K562 (cell line): ENCODE measurements around the gene PEPD. TPM values are rescaled to one million over a fixed set of nuclear protein-coding genes. Genes with fewer than 3 reads are reported as not detected.

Source experiments
- ATAC-seq: fragments of 200-7000 bp; cut with Tn5 transposase; 3 replicates; pipeline ENCODE4 v1.9.1; 2020; ENCODE audit warnings: moderate library complexity
- BruUV-seq: library from RNA; stranded (reverse); fragments of 400-500 nt; replicated peaks from 2 replicates; lab custom pipeline; 2021; lab: Mats Ljungman, UMichigan
- CTCF ChIA-PET: fragments of 300-600 bp; formaldehyde crosslinking; extraction: SDS; loops from one replicate; lab custom pipeline; 2021; ENCODE audit warnings: low intra/inter-chr PET ratio; lab: Yijun Ruan, JAX
- POLR2A ChIA-PET: fragments of 300-600, 350-650 bp; sonication (Branson Sonifier 250); formaldehyde crosslinking; extraction: SDS; loops from one replicate; lab custom pipeline; 2021; ENCODE audit warnings: antibody characterized with exemption, inconsistent platforms; lab: Yijun Ruan, JAX
- DNase-seq, 4 experiments: peaks; one replicate each; pipeline versions ENCODE4 v3.0.0 to v3.0.0-alpha.2; 2011 to 2018; ENCODE audit warnings: low spot score in 3 of 4, mixed read lengths in 3 of 4; ENCODE audit errors: extremely low read depth in 1 of 4
- FAIRE-seq: peaks from 2 replicates; lab custom pipeline; 2011; peaks lifted over from hg19 to GRCh38; lab: Jason Lieb, UNC
- H2AFZ ChIP-seq: 2 replicates; pipeline ENCODE4 v1.6.0; 2011; ENCODE audit warnings: low read depth, low read length, control low read depth, inconsistent platforms
- H3K27ac ChIP-seq: fragments of 200-600 bp; 3 replicates; pipeline ENCODE4 v1.8.0; 2011; ENCODE audit warnings: low read depth, mild to moderate bottlenecking, control low read depth, inconsistent platforms, low read length, moderate library complexity, mixed read lengths; ENCODE audit errors: extremely low read depth
- H3K27me3 ChIP-seq, 2 experiments: fragments of 300-600 bp in 1 of 2; 2 replicates in 1 of 2; 3 replicates in 1 of 2; pipeline versions ENCODE4 v1.6.0 to v1.8.0; 2011; ENCODE audit warnings: inconsistent platforms in 2 of 2, low read length in 2 of 2, mild to moderate bottlenecking in 1 of 2, mixed read lengths in 1 of 2, moderate library complexity in 1 of 2; ENCODE audit not compliant: control insufficient read depth in 2 of 2, insufficient read depth in 2 of 2
- H3K36me3 ChIP-seq: fragments of 300-600 bp; 3 replicates; pipeline ENCODE4 v1.8.0; 2011; ENCODE audit warnings: mild to moderate bottlenecking, low read length, inconsistent platforms; ENCODE audit not compliant: control insufficient read depth, insufficient read depth
- H3K4me1 ChIP-seq, 2 experiments: fragments of 200-600 bp in 1 of 2; replicated peaks in 1 of 2; 2 replicates in 1 of 2; 3 replicates in 1 of 2; pipeline versions ENCODE4 v1.5.1 to v1.8.0; 2011; ENCODE audit warnings: inconsistent platforms in 2 of 2, low read length in 2 of 2, mild to moderate bottlenecking in 1 of 2, mixed read lengths in 1 of 2, moderate library complexity in 1 of 2; ENCODE audit not compliant: control insufficient read depth in 2 of 2, insufficient read depth in 2 of 2
- H3K4me2 ChIP-seq: 2 replicates; pipeline ENCODE4 v1.6.1; 2011; ENCODE audit warnings: low read length, control low read depth, inconsistent platforms, mixed read lengths; ENCODE audit not compliant: insufficient read depth
- H3K4me3 ChIP-seq: fragments of 200-600 bp; sonication (generic), shearing (Covaris generic); 2 replicates; pipeline ENCODE4 v1.5.1; 2016; ENCODE audit warnings: control low read depth, inconsistent platforms
- H3K79me2 ChIP-seq: fragments of 200-600 bp; 3 replicates; pipeline ENCODE4 v1.8.0; 2011; ENCODE audit warnings: low read length, inconsistent platforms; ENCODE audit not compliant: control insufficient read depth, insufficient read depth
- H3K9ac ChIP-seq, 2 experiments: 2 replicates each; pipeline versions ENCODE4 v1.6.0 to v1.6.1; 2011; ENCODE audit warnings: low read depth in 2 of 2, low read length in 2 of 2, control low read depth in 1 of 2, inconsistent platforms in 1 of 2, mild to moderate bottlenecking in 1 of 2, mixed read lengths in 1 of 2; ENCODE audit not compliant: insufficient read depth in 1 of 2
- H3K9me1 ChIP-seq: one replicate; pipeline ENCODE4 v1.6.0; 2011; ENCODE audit warnings: inconsistent platforms, mild to moderate bottlenecking, low read length, moderate library complexity; ENCODE audit not compliant: control insufficient read depth, insufficient read depth
- H3K9me3 ChIP-seq: replicated peaks from 2 replicates; pipeline ENCODE4 v1.5.1; 2011; ENCODE audit warnings: low read depth, low read length, inconsistent platforms; ENCODE audit not compliant: control insufficient read depth, insufficient read depth
- H4K20me1 ChIP-seq: replicated peaks from 2 replicates; pipeline ENCODE4 v1.6.1; 2011; ENCODE audit warnings: low read length, inconsistent platforms, mixed read lengths; ENCODE audit not compliant: control insufficient read depth, insufficient read depth
- ARID3B ChIP-seq: fragments of 250-450 bp; sonication (Bioruptor Pico); IDR thresholded peaks from 2 replicates; pipeline ENCODE4 v1.4.0; 2020; ENCODE audit warnings: borderline replicate concordance
- BACH1 ChIP-seq: fragments of 200-800 bp; sonication (Bioruptor generic); IDR thresholded peaks from 2 replicates; pipeline ENCODE4 v1.6.1; 2016; ENCODE audit warnings: missing genetic modification characterization, missing compliant biosample characterization
- CC2D1A ChIP-seq: fragments of 450-650 bp; IDR thresholded peaks from 2 replicates; pipeline ENCODE4 v1.6.1; 2017; ENCODE audit warnings: mild to moderate bottlenecking
- ETV1 ChIP-seq: fragments of 450-650 bp; conservative IDR thresholded peaks from 2 replicates; pipeline ENCODE4 v1.6.1; 2016; ENCODE audit warnings: missing genetic modification characterization, control low read depth, low read depth, missing compliant biosample characterization
- GTF2F1 ChIP-seq: IDR thresholded peaks from 2 replicates; pipeline ENCODE4 v1.6.1; 2011; ENCODE audit warnings: low read depth, low read length, improper control_type of control experiment
- HMBOX1 ChIP-seq: sonication (generic); IDR thresholded peaks from 2 replicates; pipeline ENCODE4 v1.6.1; 2016
- HNRNPH1 ChIP-seq: fragments of 200-400 bp; formaldehyde crosslinking; optimal IDR thresholded peaks from 2 replicates; pipeline ENCODE3; 2017; ENCODE audit warnings: low read depth, mild to moderate bottlenecking, low read length, moderate library complexity
- NR2C1 ChIP-seq, 2 experiments: fragments of 450-650 bp; IDR thresholded peaks; 2 replicates each; pipeline ENCODE4 v1.6.1; 2017; ENCODE audit warnings: mild to moderate bottlenecking in 2 of 2, antibody characterized with exemption in 1 of 2, inconsistent platforms in 1 of 2, missing compliant biosample characterization in 1 of 2, missing genetic modification characterization in 1 of 2
- PHF20 ChIP-seq: fragments of 450-650 bp; IDR thresholded peaks from 2 replicates; pipeline ENCODE4 v1.6.1; 2018; ENCODE audit not compliant: partially characterized antibody
- PPARD ChIP-seq: fragments of 250-450 bp; sonication (Bioruptor Pico); IDR thresholded peaks from 2 replicates; pipeline ENCODE4 v1.8.0; 2022; ENCODE audit warnings: inconsistent platforms, mild to moderate bottlenecking, moderate library complexity
- ZBTB26 ChIP-seq: fragments of 450-650 bp; formaldehyde crosslinking; IDR thresholded peaks from 2 replicates; pipeline ENCODE4 v1.4.0; 2022; ENCODE audit warnings: missing genetic modification characterization
- ZNF184 ChIP-seq: sonication (generic); formaldehyde crosslinking; IDR thresholded peaks from 2 replicates; pipeline ENCODE4 v1.5.0; 2020; ENCODE audit warnings: missing genetic modification reagents
- WGBS: fragments of 100-300 bp; shearing (Covaris generic); methylation state at CpG from one replicate; pipeline ENCODE4 v1.1.6; 2016; ENCODE audit warnings: low coverage, mixed read lengths; ENCODE audit not compliant: insufficient coverage; ENCODE audit errors: missing lambda C conversion rate; 5-methylcytosine and 5-hydroxymethylcytosine counted together
- in situ Hi-C: fragments of 300-500 bp; cut with MboI; formaldehyde crosslinking; loops from 4 replicates; pipeline ENCODE4 v1.15.0; 2018; ENCODE audit warnings: inconsistent platforms, mixed read lengths
- intact Hi-C: fragments of 100-400 bp; cut with micrococcal nuclease; formaldehyde crosslinking; loops from 2 replicates; pipeline ENCODE4 v1.14.2; 2022
- polyA plus RNA-seq, 8 experiments: library from polyadenylated mRNA; depleted of rRNA in 4 of 8; stranded (reverse) in 5 of 8; unstranded in 3 of 8; fragments of >200 nt; fragmentation: Nextera tagmentation in 2 of 8; fragmentation: Illumina TruSeq in 1 of 8; extraction: Ambion mirVana in 2 of 8; extraction: Trizol in 1 of 8; gene quantifications; 2 replicates each; pipeline versions ENCODE4 v1.2.1 to v1.2.3, GENCODE V29; 2011 to 2014; ENCODE audit warnings: inconsistent platforms in 1 of 8, missing spikeins in 1 of 8
- total RNA-seq, 7 experiments: library from RNA; depleted of rRNA in 6 of 7; stranded (reverse); fragments of >200 nt in 6 of 7; fragmentation: Illumina TruSeq in 2 of 7; extraction: Trizol in 2 of 7; gene quantifications; 2 replicates each; pipeline versions ENCODE4 v1.2.1 to v1.2.3, GENCODE V29; 2011 to 2021; ENCODE audit warnings: low replicate concordance in 1 of 7
- TF ChIP-seq, protein P1 (sequence below): IDR thresholded peaks from 3 replicates; pipeline ENCODE4 v1.6.1; 2011; ENCODE audit warnings: borderline replicate concordance, mild to moderate bottlenecking; ENCODE audit not compliant: insufficient read length, insufficient read depth
- TF ChIP-seq, protein P2 (sequence below): fragments of 250-450 bp; sonication (Bioruptor Pico); IDR thresholded peaks from 2 replicates; pipeline ENCODE4 v1.6.1; 2021; ENCODE audit warnings: mild to moderate bottlenecking

The PEPD gene
- total and polyA plus RNA-seq, 9 of the 15 experiments (the other 6 are each of a cell fraction or from before 2014, with no cell fraction given), result 1.3 to 19.2 (median 16.0) TPM

GRCh38 chr19:33464010-33464732 lies 57.4 kb downstream of the PEPD start (continued):
- TF ChIP-seq ARID3B (CRISPR knock-in tag), result no peak

- Histone ChIP-seq H3K36me3 (no peaks in the 10 kb centered on the region; the same call in 2 of the 3 replicates), H3K9me1 (no peaks in the 10 kb centered on the region), H3K79me2 (no peaks in the 10 kb centered on the region), H3K27me3 (peaks cover 4 to 25% of the 10 kb centered on the region in 2 experiments; a peak in 2 of 5 replicates), H3K27ac (no peak overlapping the region), H2AFZ (no peak overlapping the region), H3K4me3 (no peak overlapping the region), H3K4me1 (peaks cover 0 to under 1% of the 10 kb centered on the region in 2 experiments; a peak in 1 of 5 replicates), H3K9me3 (no peaks in the 10 kb centered on the region), H4K20me1 (peaks cover 10% of the 10 kb centered on the region; the same call in 1 of the 2 replicates), H3K4me2 (no peak overlapping the region), H3K9ac (no peak overlapping the region)
- FAIRE-seq (no peak), DNase-seq (no peak), ATAC-seq (no peak)
- WGBS, result 26% methylated on average over 10 of the region's 10 CpGs
- ChIA-PET CTCF (no interaction called here), POLR2A (no interaction called here)
- in situ Hi-C loops, result no loop called here
- BruUV-seq, result no TSS peak
- intact Hi-C loops, result no loop called here
- TF ChIP-seq HNRNPH1, result no peak
- TF ChIP-seq PPARD (CRISPR knock-in tag), result no peak
- TF ChIP-seq HMBOX1, result no peak
- no peak for TF ChIP-seq ETV1 (tag)
- TF ChIP-seq ZBTB26 (CRISPR knock-in tag), result no peak
- no peak for TF ChIP-seq GTF2F1
- no peak for TF ChIP-seq PHF20
- TF ChIP-seq, protein P1, sequence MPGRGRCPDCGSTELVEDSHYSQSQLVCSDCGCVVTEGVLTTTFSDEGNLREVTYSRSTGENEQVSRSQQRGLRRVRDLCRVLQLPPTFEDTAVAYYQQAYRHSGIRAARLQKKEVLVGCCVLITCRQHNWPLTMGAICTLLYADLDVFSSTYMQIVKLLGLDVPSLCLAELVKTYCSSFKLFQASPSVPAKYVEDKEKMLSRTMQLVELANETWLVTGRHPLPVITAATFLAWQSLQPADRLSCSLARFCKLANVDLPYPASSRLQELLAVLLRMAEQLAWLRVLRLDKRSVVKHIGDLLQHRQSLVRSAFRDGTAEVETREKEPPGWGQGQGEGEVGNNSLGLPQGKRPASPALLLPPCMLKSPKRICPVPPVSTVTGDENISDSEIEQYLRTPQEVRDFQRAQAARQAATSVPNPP, result no peak
- no peak for TF ChIP-seq ZNF184 (CRISPR knock-in tag)
- no peak for TF ChIP-seq NR2C1 (IDR thresholded peaks at IDR 0.05)
- TF ChIP-seq NR2C1 (tag; IDR thresholded peaks at IDR 0.05), result no peak
- no peak for TF ChIP-seq CC2D1A
- TF ChIP-seq, protein P2, sequence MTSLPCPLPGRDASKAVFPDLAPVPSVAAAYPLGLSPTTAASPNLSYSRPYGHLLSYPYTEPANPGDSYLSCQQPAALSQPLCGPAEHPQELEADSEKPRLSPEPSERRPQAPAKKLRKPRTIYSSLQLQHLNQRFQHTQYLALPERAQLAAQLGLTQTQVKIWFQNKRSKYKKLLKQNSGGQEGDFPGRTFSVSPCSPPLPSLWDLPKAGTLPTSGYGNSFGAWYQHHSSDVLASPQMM (CRISPR knock-in tag), result no peak
- TF ChIP-seq BACH1 (tag), result no peak
Observed at GRCh38 chr19:33463199-33463598, 58.4 kb downstream of the PEPD start.
